Right cardiac atrium (tissue), 5 donors: ENCODE measurements around the gene RAI1. TPM values are rescaled to one million over a fixed set of nuclear protein-coding genes. Genes with fewer than 3 reads are reported as not detected.

ENCODE experiments used
- ATAC-seq, 2 donors: fragments of 200-7000 bp; cut with Tn5 transposase; one replicate each; pipeline versions ENCODE4 v1.8.0 to v1.9.1; 2020; ENCODE audit warnings: moderate library complexity in 2 of 2, mild to moderate bottlenecking in 1 of 2
- DNase-seq, 3 donors: peaks; one replicate each; pipeline ENCODE4 v3.0.0-alpha.2; 2020
- H3K27ac ChIP-seq: one replicate; pipeline ENCODE4 v1.5.1; 2013; ENCODE audit warnings: mild to moderate bottlenecking, low read length, control low read depth, moderate library complexity
- H3K27me3 ChIP-seq: one replicate; pipeline ENCODE4 v1.6.1; 2013; ENCODE audit not compliant: control insufficient read depth, insufficient read depth
- H3K4me1 ChIP-seq: one replicate; pipeline ENCODE4 v1.6.1; 2013; ENCODE audit warnings: low read length; ENCODE audit not compliant: control insufficient read depth, insufficient read depth
- H3K4me3 ChIP-seq: one replicate; pipeline ENCODE4 v1.5.1; 2013; ENCODE audit warnings: low read length, control low read depth
- H3K9me3 ChIP-seq: one replicate; pipeline ENCODE4 v1.6.1; 2013; ENCODE audit warnings: low read length; ENCODE audit not compliant: control insufficient read depth
- WGBS: extraction: QIAGEN DNeasy Blood & Tissue Kit; methylation state at CpG from one replicate; pipeline ENCODE4 v1.1.7; 2013; 5-methylcytosine and 5-hydroxymethylcytosine counted together
- intact Hi-C, 4 donors: fragments of 100-400 bp; cut with DNase I; formaldehyde crosslinking; loops; one replicate each; pipeline versions ENCODE4 v1.11.0 to v1.14.0; 2022 to 2023
- polyA plus RNA-seq: library from polyadenylated mRNA; stranded (reverse); fragments of 200-250 nt; gene quantifications from one replicate; pipeline ENCODE4 v1.2.3, GENCODE V29; 2013
- total RNA-seq, 4 donors: library from RNA; stranded (reverse); fragmentation: NEBNext Ultra II Directional; extraction: Animal tissue kit (Norgen Biotek cat#: 25700); gene quantifications; one replicate each; pipeline ENCODE4 v1.2.1, GENCODE V29; 2021
- donor health status: healthy with polysubstance abuse.
- donor health status: DM: no; HTN: yes; CAD: no.
- donor health status: DM: no; HTN: no; CAD: no.
- donor health status: DM: no; HTN: yes; CAD: no; lungs with severe emphysema.
- donor health status: DM: yes; HTN: yes; CAD: no.

The RAI1 gene
- total and polyA plus RNA-seq, 5 donors = 18.2 to 26.8 (median 23.0) TPM

GRCh38 chr17:17754719-17755686, 73.7 kb downstream of the RAI1 start:
- WGBS = 75% methylated on average over 11 of the region's 11 CpGs
- peak; percentile 37 to 50 for ATAC-seq
- Histone ChIP-seq H3K4me3 (no peak overlapping the region), H3K9me3 (no peaks in the 10 kb centered on the region), H3K27ac (peak overlapping the region; percentile 71), H3K27me3 (no peaks in the 10 kb centered on the region), H3K4me1 (peaks cover 7% of the 10 kb centered on the region)
- intact Hi-C loops = no loop called here
- peak; percentile 44 to 83 (median 67) for DNase-seq

GRCh38 chr17:17755715-17756114, 74.5 kb downstream of the RAI1 start:
- ATAC-seq (no peak), DNase-seq (no peak)
- no peaks in the 10 kb centered on the region for H3K27me3 ChIP-seq
- peaks cover 7% of the 10 kb centered on the region for H3K4me1 ChIP-seq
- intact Hi-C loops = no loop called here
- no peak overlapping the region for H3K4me3 ChIP-seq
- peak overlapping the region; percentile 69 for H3K27ac ChIP-seq
- 69% methylated on average over 8 of the region's 8 CpGs for WGBS
- H3K9me3 ChIP-seq = no peaks in the 10 kb centered on the region

GRCh38 chr17:17757391-17757791, 76.1 kb downstream of the RAI1 start:
- Histone ChIP-seq H3K4me3 (no peak overlapping the region), H3K4me1 (peaks cover 7% of the 10 kb centered on the region), H3K27me3 (no peaks in the 10 kb centered on the region), H3K27ac (no peak overlapping the region), H3K9me3 (no peaks in the 10 kb centered on the region)
- 67% methylated on average over 15 of the region's 15 CpGs for WGBS
- DNase-seq = no peak
- intact Hi-C loops = no loop called here
- no peak for ATAC-seq

GRCh38 chr17:17757956-17758845, 76.9 kb downstream of the RAI1 start:
- Histone ChIP-seq H3K4me3 (no peak overlapping the region), H3K4me1 (peaks cover 7% of the 10 kb centered on the region), H3K27ac (no peak overlapping the region), H3K9me3 (no peaks in the 10 kb centered on the region), H3K27me3 (no peaks in the 10 kb centered on the region)
- DNase-seq = no peak
- 72% methylated on average over 26 of the region's 26 CpGs for WGBS
- no peak for ATAC-seq
- intact Hi-C loops = no loop called here

GRCh38 chr17:17758941-17759563, 77.8 kb downstream of the RAI1 start:
- no peak for ATAC-seq

GRCh38 chr17:17760350-17760749, 79.1 kb downstream of the RAI1 start:
- intact Hi-C loops = no loop called here
- Histone ChIP-seq H3K4me3 (no peak overlapping the region), H3K4me1 (peaks cover 7% of the 10 kb centered on the region), H3K27ac (no peak overlapping the region), H3K27me3 (no peaks in the 10 kb centered on the region), H3K9me3 (no peaks in the 10 kb centered on the region)
- DNase-seq = no peak
- ATAC-seq = no peak
- WGBS = 64% methylated on average over 7 of the region's 7 CpGs

More at GRCh38 chr17:17758941-17759563, 77.8 kb downstream of the RAI1 start:
- intact Hi-C loops = no loop called here
- 87% methylated on average over 7 of the region's 7 CpGs for WGBS
- H3K27ac ChIP-seq = no peak overlapping the region
- H3K9me3 ChIP-seq = no peaks in the 10 kb centered on the region
- no peak overlapping the region for H3K4me3 ChIP-seq
- no peak for DNase-seq
- no peaks in the 10 kb centered on the region for H3K27me3 ChIP-seq
- peaks cover 7% of the 10 kb centered on the region for H3K4me1 ChIP-seq

GRCh38 chr17:17760872-17761550, 79.8 kb downstream of the RAI1 start:
- H3K27ac ChIP-seq = no peak overlapping the region
- DNase-seq (no peak), ATAC-seq (no peak)
- no peaks in the 10 kb centered on the region for H3K27me3 ChIP-seq
- no peaks in the 10 kb centered on the region for H3K9me3 ChIP-seq
- intact Hi-C loops = no loop called here
- H3K4me3 ChIP-seq = no peak overlapping the region
- WGBS = 89% methylated on average over 8 of the region's 8 CpGs
- H3K4me1 ChIP-seq = peaks cover 4% of the 10 kb centered on the region

GRCh38 chr17:17761894-17762743, 80.9 kb downstream of the RAI1 start:
- H3K9me3 ChIP-seq = no peaks in the 10 kb centered on the region
- 96% methylated on average over 11 of the region's 11 CpGs for WGBS
- no peak overlapping the region for H3K27ac ChIP-seq
- no peak overlapping the region for H3K4me3 ChIP-seq
- intact Hi-C loops = no loop called here
- ATAC-seq (no peak), DNase-seq (no peak)
- no peaks in the 10 kb centered on the region for H3K27me3 ChIP-seq
- H3K4me1 ChIP-seq = peaks cover 5% of the 10 kb centered on the region

- DNase-seq (no peak), ATAC-seq (no peak)
- H3K9me3 ChIP-seq = no peaks in the 10 kb centered on the region
- WGBS = 51% methylated on average over 5 of the region's 5 CpGs
- no peak overlapping the region for H3K4me3 ChIP-seq
- H3K4me1 ChIP-seq = peaks cover 6% of the 10 kb centered on the region
- intact Hi-C loops = no loop called here
- no peak overlapping the region for H3K27ac ChIP-seq
- no peaks in the 10 kb centered on the region for H3K27me3 ChIP-seq
Observed at GRCh38 chr17:17762744-17763105, 81.5 kb downstream of the RAI1 start.

- Histone ChIP-seq H3K4me3 (no peak overlapping the region), H3K27ac (no peak overlapping the region), H3K27me3 (no peaks in the 10 kb centered on the region), H3K4me1 (peaks cover 7% of the 10 kb centered on the region), H3K9me3 (no peaks in the 10 kb centered on the region)
- no peak for DNase-seq
- ATAC-seq = peak in 1 of 2 donors; percentile 32
- intact Hi-C loops = no loop called here
- WGBS = 64% methylated on average over 9 of the region's 9 CpGs
Observed at GRCh38 chr17:17763136-17763535, 81.9 kb downstream of the RAI1 start.
